Stimulated activated CD4-positive, alpha-beta T cell treated with anti-CD3 and anti-CD28 coated beads, Interleukin-4, amount 100 ng/mL, for 24 hours (primary cell): ENCODE measurements around the gene LRRN4CL.

Experiments
- DNase-seq: peaks from one replicate; pipeline ENCODE4 v3.0.0-alpha.2; 2020

Gene LRRN4CL

DNA sequence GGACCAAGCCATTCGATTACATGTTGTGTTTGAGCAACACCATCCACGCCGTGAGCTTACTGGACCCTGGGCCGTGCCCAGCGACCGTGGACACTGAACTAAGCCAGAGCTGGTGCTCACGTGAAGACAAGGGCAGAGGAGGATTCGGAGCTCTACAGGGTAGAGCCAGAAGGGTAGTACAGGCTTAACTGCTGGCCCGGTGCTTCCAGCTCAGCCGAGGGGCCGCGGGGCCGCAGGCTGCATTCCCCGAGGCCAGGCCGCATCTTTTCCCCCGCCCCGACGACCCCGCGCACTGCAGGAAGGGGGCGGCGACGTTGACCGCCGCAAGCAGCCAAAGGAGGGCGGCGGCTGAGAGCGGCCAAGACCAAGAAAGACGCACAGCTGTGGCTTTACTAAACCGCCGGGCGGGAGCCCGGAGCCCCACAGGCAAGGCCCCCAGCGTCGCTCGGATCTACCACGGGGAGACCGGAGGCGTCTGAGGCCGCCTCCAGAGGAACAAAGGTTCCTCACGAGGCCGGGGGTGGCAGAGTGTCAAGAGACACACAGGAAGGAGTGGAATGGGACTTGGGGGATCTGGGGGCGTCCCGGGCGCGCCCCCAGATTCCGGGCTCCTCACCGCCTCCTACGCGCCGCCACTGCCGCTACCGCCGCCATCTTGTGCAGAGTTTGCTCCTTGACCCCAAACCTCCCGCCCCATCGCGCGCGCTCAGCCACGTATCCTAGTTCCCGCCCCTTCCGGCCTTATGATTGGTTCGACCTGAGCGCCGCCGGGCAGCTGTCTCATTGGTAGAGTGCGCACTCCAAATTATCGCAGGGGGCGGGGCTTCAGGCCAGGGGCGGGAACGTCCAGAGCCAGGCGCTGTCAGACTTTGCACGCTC is 43.1 kb downstream of the LRRN4CL start, which contains the start of gene GANAB:
GANAB (minus strand) TSS at position 668 of the 879 bp plus-strand sequence; CDS start at position 654, 14 bp downstream.
- DNase-seq: peak; percentile 100

- no peak for DNase-seq
These were observed 43.7 kb downstream of the LRRN4CL start for GRCh38 chr11:62645671-62645945.

GRCh38 chr11:62644220-62644619 is 45.1 kb downstream of the LRRN4CL start:
- DNase-seq: no peak
